HG03342 (cell line): ENCODE measurements around the gene FABP2.
"Not testable (repeated sequence)": the region's sequence is repeated elsewhere in the genome, so short reads cannot be mapped to it uniquely, and the experiment has no call there.

Experiments
- ATAC-seq: cut with Tn5 transposase; IDR thresholded peaks from one replicate; pipeline ENCODE4 v1.9.1; 2021; ENCODE audit warnings: mild to moderate bottlenecking, moderate library complexity; ENCODE audit not compliant: unreplicated experiment

The FABP2 gene

GRCh38 chr4:119321921-119322687 lies at the start of gene FABP2:
FABP2 (minus strand) TSS chr4:119322138; CDS start chr4:119322102, 36 bp downstream.
- ATAC-seq = no peak

- ATAC-seq = not testable (repeated sequence)
Measured at GRCh38 chr4:119370951-119371683, 49.2 kb upstream of the FABP2 start.

GRCh38 chr4:119370392-119370791 lies 48.5 kb upstream of the FABP2 start:
- ATAC-seq = peak; percentile 98

GRCh38 chr4:119366802-119367201 lies 44.9 kb upstream of the FABP2 start:
- ATAC-seq = not testable (repeated sequence)

GRCh38 chr4:119364203-119364602 lies 42.3 kb upstream of the FABP2 start:
- not testable (repeated sequence) for ATAC-seq

- ATAC-seq = not testable (repeated sequence)
Measured at GRCh38 chr4:119363372-119363771, 41.4 kb upstream of the FABP2 start.

GRCh38 chr4:119362413-119362812 lies 40.5 kb upstream of the FABP2 start:
- ATAC-seq = not testable (repeated sequence)

- not testable (repeated sequence) for ATAC-seq
Measured at GRCh38 chr4:119359873-119360272, 37.9 kb upstream of the FABP2 start.

DNA sequence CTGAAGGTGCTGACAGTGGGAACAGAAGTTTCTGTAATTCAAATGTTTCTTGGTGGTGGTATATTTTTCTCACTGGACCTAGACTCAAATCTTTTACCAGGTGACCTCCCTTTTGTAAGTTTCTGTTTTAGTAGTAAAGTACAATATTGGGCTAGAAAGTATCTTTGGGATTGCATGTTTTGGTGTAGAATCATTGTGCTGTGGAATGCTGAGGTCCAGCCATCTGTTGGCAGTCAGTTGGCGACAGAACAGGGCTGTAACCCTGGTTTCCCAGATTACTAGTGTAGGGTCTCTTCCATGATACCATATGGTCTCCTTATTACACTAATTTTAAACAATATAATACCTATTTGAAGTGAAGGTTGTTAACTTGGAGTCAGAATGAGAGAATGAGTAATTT lies 34.9 kb upstream of the FABP2 start:
- not testable (repeated sequence) for ATAC-seq

DNA sequence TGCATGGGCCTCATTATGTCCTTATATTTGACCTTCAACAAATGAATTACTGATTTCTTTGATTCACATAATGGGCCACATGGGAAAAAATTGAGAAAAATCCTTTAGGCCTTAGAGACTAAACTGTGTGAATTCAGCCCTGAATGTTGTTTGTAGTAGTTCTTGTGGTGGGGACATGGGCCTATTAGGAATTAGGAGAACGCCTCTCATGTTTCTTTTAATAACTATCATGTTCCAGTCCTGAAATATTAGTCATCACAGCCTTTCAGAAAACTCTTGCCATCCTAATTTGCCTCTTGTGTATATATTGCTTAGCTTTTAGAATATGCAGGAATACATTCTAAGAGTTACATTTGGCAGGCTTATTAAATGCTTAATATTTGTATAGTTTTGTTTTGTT lies 34.1 kb upstream of the FABP2 start:
- not testable (repeated sequence) for ATAC-seq

GRCh38 chr4:119353364-119353763 lies 31.4 kb upstream of the FABP2 start:
- not testable (repeated sequence) for ATAC-seq

GRCh38 chr4:119348169-119348568 lies 26.2 kb upstream of the FABP2 start:
- not testable (repeated sequence) for ATAC-seq

DNA sequence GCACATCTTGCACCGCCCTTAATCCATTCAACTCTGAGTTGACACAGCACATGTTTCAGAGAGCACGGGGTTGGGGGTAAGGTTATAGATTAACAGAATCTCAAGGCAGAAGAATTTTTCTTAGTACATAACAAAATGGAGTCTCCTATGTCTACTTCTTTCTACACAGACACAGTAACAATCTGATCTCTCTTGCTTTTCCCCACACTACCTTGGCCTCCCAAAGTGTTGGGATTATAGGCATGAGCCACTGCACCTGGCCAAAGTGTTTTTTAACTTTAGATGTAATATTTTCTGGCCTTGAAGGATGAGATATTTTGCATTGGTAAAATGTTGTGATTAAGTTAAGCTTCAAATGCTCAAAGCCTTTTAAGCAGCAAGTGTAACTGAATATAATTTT lies 21.4 kb upstream of the FABP2 start:
- not testable (repeated sequence) for ATAC-seq

DNA sequence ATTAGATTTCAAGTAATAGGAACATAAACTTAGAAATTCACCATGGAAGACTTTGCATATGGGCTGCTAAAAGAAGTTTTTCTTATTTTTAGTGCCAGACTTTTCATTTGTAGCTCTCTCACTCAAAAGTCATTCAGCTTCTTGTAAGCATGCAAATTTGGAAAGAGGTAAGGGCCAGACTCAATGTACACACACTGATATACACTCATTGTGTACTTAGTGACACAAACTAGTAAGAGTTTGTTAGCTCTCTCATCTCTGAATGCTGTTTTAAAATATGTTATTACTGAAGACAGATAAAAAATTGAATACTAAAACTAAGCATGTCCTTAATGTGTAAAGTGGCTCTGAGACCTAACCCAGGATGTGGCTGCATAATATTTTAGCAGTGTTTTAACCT lies 18.0 kb upstream of the FABP2 start:
- ATAC-seq = not testable (repeated sequence)

- ATAC-seq = no peak
Measured at GRCh38 chr4:119337010-119337409, 15.1 kb upstream of the FABP2 start.

- ATAC-seq = not testable (repeated sequence)
Measured at GRCh38 chr4:119336332-119336979, 14.5 kb upstream of the FABP2 start.

DNA sequence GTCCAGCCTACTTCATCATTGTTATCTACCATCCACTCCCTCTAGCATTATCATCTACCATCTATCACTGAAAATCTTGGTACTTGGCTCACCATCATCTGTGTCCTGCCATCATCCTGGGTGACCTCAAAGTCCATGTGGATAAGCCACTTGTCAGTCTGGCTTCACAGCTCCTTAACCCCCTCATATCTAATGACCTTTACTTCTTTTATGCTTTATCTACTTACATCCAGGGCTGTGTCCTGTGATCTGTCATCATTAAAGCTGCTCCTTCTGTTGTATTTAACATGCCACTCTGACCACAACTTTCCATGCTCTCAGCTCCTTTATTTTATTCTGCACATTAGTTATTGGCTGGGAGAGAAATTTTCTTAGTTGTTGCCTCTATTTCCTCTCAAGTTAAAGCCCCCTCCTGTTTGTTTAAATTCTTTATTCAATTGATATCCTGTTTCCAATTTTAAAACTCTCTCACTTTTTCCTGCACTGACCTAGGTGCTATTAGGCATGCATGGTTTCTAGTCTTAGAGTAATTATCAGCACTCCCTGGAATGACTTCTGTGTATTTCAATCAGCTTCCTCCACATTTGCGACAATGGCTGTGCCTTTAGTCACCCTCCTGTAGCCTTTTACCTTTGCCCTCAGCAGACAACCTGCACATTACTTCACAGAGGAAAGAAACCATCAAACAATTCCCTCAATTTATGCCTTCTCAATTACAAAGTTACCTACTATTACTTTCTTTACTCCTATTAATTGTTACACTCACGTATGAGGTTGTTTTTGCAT lies 8.1 kb upstream of the FABP2 start:
- ATAC-seq = no peak

- ATAC-seq = no peak
Measured at GRCh38 chr4:119328695-119329094, 6.8 kb upstream of the FABP2 start.

DNA sequence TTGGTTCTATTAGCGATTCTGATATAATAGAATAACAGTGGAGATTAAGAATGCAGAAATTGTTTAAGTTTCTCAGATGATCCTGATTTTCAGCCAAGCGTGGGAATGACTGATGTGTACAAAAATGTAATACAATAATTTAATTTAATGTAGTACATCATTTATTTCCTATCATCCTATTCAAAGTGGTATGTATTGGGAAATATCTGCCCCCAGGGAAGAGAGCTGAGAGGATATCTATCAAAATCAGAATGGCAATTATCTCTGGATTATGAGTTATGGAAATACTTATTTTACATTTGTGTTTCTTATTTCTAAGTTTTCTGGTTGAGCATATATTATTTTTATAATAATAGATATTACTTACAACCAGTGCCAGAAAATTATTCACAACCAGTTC lies 3.9 kb downstream of the FABP2 start:
- no peak for ATAC-seq

DNA sequence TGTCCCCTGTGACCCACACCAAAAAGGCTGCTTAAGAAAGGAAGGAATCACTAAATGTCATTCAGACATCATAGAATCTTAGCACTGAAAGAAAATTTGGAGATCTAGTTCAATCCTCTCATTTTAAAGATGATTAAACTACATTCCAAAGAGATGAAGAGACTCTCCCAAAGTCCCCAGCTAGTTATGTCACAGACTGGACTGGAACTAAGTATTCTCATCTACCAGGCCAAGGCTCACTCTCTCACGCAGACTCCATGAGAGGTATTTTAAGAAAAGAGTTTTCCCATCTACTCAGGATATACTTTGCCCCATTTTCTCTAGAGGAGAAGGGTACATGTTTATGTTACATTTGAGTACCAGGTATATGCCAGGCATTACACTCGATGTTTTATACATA lies 6.9 kb downstream of the FABP2 start:
- no peak for ATAC-seq

- peak; percentile 84 for ATAC-seq
Measured at GRCh38 chr4:119314356-119314755, 7.6 kb downstream of the FABP2 start.
